Nephron progenitor cell (in vitro differentiated cells): ENCODE data around the gene PRKCA.
A peak's percentile ranks its signal among the peaks of the same experiment; 100 is the strongest.

Experiments
- DNase-seq: peaks from one replicate; pipeline ENCODE4 v3.0.0; 2021
- H3K27ac Mint-ChIP-seq: 2 replicates; pipeline ENCODE4 v1.8.0; 2021; ENCODE audit warnings: mild to moderate bottlenecking, moderate library complexity, mixed read lengths
- H3K27me3 Mint-ChIP-seq: 2 replicates; pipeline ENCODE4 v1.8.0; 2021; ENCODE audit warnings: mild to moderate bottlenecking, low read depth, mixed read lengths; ENCODE audit not compliant: poor library complexity
- H3K36me3 Mint-ChIP-seq: 2 replicates; pipeline ENCODE4 v1.8.0; 2021; ENCODE audit warnings: low read depth, mixed read lengths
- H3K4me1 Mint-ChIP-seq: 2 replicates; pipeline ENCODE4 v1.8.0; 2021; ENCODE audit warnings: mixed read lengths
- H3K4me3 Mint-ChIP-seq: 2 replicates; pipeline ENCODE4 v1.8.0; 2021; ENCODE audit warnings: mild to moderate bottlenecking, moderate library complexity, mixed read lengths
- H3K9me3 Mint-ChIP-seq: 2 replicates; pipeline ENCODE4 v1.8.0; 2021; ENCODE audit warnings: mild to moderate bottlenecking, moderate library complexity, mixed read lengths
- TF ChIP-seq, protein P1 (sequence below): fragments of 200-600 bp; sonication (generic); IDR thresholded peaks from 2 replicates; pipeline ENCODE4 v1.5.0; 2021; ENCODE audit warnings: antibody characterized with exemption

Gene PRKCA

DNA sequence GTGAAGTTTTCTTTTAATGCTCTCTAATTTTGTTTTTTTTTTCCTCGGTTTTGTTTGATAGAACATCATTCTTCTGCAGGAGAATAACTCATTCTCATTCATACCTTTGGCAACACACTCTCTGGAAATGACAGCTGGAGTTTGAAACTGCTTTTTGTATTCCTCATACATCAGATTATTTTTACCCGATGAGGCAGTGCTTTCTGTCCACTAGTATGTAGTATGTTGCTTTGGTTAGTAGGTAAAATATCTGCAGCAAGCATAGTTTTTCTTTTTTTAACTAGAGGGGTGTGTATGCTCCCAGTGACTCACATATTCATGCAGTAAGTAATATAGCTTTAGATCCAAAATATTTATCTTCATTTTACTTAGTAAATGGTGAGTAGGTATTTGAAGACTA lies 6.4 kb downstream of the PRKCA start:
- Mint-ChIP-seq H3K4me1 (peaks cover 53% of the 10 kb centered on the region), H3K27ac (no peak overlapping the region), H3K9me3 (no peaks in the 10 kb centered on the region), H3K4me3 (no peak overlapping the region), H3K36me3 (peaks cover 14% of the 10 kb centered on the region), H3K27me3 (peaks cover 2% of the 10 kb centered on the region)
- DNase-seq, result no peak
- TF ChIP-seq, protein P1, sequence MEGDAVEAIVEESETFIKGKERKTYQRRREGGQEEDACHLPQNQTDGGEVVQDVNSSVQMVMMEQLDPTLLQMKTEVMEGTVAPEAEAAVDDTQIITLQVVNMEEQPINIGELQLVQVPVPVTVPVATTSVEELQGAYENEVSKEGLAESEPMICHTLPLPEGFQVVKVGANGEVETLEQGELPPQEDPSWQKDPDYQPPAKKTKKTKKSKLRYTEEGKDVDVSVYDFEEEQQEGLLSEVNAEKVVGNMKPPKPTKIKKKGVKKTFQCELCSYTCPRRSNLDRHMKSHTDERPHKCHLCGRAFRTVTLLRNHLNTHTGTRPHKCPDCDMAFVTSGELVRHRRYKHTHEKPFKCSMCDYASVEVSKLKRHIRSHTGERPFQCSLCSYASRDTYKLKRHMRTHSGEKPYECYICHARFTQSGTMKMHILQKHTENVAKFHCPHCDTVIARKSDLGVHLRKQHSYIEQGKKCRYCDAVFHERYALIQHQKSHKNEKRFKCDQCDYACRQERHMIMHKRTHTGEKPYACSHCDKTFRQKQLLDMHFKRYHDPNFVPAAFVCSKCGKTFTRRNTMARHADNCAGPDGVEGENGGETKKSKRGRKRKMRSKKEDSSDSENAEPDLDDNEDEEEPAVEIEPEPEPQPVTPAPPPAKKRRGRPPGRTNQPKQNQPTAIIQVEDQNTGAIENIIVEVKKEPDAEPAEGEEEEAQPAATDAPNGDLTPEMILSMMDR, result no peak

GRCh38 chr17:66309793-66310192 lies 7.4 kb downstream of the PRKCA start:
- no peaks in the 10 kb centered on the region for H3K9me3 Mint-ChIP-seq
- H3K4me3 Mint-ChIP-seq, result no peak overlapping the region
- no peaks in the 10 kb centered on the region for H3K27me3 Mint-ChIP-seq
- TF ChIP-seq, protein P1, result no peak
- peaks cover 14% of the 10 kb centered on the region for H3K36me3 Mint-ChIP-seq
- peaks cover 44% of the 10 kb centered on the region for H3K4me1 Mint-ChIP-seq
- peak overlapping the region; percentile 79 for H3K27ac Mint-ChIP-seq
- DNase-seq, result no peak

DNA sequence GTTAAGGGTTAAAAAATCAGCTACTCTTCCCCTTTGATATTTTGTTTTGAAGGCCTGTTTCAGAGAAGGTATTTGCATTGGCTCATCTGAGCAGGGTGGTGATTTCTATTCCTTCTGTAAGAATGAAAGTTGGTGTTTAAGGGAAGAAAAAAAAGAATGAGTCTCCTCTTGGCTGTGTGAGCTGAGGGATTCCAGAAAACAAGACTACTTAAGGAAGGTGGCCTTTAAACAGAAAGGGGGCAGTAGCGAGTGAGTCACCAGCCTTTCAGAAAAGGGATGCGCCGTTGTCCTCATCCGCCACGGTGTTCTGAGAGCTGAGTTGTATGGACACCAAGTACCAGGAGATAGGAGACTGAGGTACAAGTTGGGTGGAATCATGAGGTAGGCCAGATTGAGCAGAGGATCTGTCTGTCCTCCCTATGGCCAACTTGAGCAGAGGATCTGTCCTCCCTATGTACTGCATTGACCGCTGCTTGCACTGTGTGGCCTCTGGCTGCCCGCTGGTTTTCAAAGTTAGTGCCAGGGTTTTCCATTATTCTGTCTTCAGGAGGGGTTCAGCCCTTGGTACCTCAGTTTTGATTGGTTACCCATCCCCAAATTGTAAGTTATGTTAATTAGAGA lies 8.2 kb downstream of the PRKCA start:
- H3K27me3 Mint-ChIP-seq, result no peaks in the 10 kb centered on the region
- H3K36me3 Mint-ChIP-seq, result peaks cover 14% of the 10 kb centered on the region
- H3K27ac Mint-ChIP-seq, result no peak overlapping the region
- no peaks in the 10 kb centered on the region for H3K9me3 Mint-ChIP-seq
- H3K4me1 Mint-ChIP-seq, result peaks cover 36% of the 10 kb centered on the region
- TF ChIP-seq, protein P1, result no peak
- H3K4me3 Mint-ChIP-seq, result no peak overlapping the region
- DNase-seq, result no peak

DNA sequence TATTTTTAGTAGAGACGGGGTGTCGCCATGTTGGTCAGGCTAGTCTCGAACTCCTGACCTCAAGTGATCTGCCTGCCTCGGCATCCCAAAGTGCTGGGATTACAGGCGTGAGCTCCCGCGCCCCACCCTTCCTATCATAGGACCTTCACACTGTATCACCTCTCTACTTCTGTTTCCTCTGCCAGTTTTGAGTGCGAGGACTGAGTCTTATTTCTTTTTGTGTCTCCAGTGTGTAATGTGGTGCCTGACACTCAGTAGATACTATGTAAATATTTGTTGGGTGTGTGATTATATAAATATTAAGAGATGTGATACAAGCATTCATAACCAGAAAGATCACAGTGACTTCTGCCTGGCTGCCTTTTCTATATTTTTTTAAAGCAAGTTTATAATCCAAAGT lies 10.5 kb downstream of the PRKCA start:
- H3K4me1 Mint-ChIP-seq, result peaks cover 24% of the 10 kb centered on the region
- H3K4me3 Mint-ChIP-seq, result no peak overlapping the region
- DNase-seq, result no peak
- no peaks in the 10 kb centered on the region for H3K27me3 Mint-ChIP-seq
- peaks cover 6% of the 10 kb centered on the region for H3K36me3 Mint-ChIP-seq
- H3K27ac Mint-ChIP-seq, result no peak overlapping the region
- no peaks in the 10 kb centered on the region for H3K9me3 Mint-ChIP-seq
- TF ChIP-seq, protein P1, result no peak

- TF ChIP-seq, protein P1, result no peak
- Mint-ChIP-seq H3K36me3 (peaks cover 5% of the 10 kb centered on the region), H3K9me3 (peaks cover 4% of the 10 kb centered on the region), H3K27ac (no peak overlapping the region), H3K4me1 (peaks cover 24% of the 10 kb centered on the region), H3K4me3 (no peak overlapping the region), H3K27me3 (peaks cover 2% of the 10 kb centered on the region)
- no peak for DNase-seq
Observed at GRCh38 chr17:66313325-66313724, 10.9 kb downstream of the PRKCA start.

DNA sequence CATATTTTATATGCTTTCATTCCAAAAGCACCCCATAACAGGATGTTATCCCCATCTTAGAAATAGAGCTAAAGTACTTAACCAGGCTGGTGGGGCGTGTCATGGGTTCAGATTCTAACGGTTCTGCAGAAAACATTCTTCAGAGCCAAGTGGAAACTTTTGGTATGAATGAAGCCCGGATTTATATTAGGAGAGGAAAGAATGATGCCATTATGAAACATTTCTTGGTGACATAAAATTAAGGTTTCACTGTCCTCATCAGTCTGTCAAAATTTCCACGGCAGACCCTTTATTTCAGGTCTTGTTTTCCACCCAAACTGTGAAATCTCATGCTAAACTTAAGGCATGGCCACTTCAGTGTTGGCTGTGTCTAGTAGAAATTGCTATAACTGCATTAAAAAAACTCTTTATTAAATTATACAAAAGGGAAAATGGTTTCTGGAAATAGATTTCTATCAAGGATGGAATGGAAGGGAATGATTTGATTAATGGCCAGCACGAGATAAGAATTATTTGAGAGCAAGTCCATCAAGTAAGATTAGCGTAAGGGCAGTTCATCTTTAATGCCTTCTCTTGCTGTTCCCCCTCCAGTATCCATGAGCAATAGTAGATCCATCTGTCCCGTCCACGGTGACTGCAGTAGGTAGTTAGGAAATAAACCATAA lies 11.7 kb downstream of the PRKCA start:
- DNase-seq, result no peak
- Mint-ChIP-seq H3K4me3 (no peak overlapping the region), H3K27ac (no peak overlapping the region), H3K36me3 (no peaks in the 10 kb centered on the region), H3K27me3 (peaks cover 4% of the 10 kb centered on the region), H3K4me1 (peaks cover 21% of the 10 kb centered on the region), H3K9me3 (peaks cover 5% of the 10 kb centered on the region)
- TF ChIP-seq, protein P1, result no peak
